HG03565 (cell line): Measurements from ENCODE around the gene CKS2.
A peak's percentile ranks its signal among the peaks of the same experiment; 100 is the strongest.
"Not testable (repeated sequence)": the region's sequence is repeated elsewhere in the genome, so short reads cannot be mapped to it uniquely, and the experiment has no call there.

Experiments
- ATAC-seq: cut with Tn5 transposase; IDR thresholded peaks from one replicate; pipeline ENCODE4 v1.9.1; 2021; ENCODE audit warnings: mild to moderate bottlenecking, moderate library complexity; ENCODE audit not compliant: unreplicated experiment

Gene CKS2

DNA sequence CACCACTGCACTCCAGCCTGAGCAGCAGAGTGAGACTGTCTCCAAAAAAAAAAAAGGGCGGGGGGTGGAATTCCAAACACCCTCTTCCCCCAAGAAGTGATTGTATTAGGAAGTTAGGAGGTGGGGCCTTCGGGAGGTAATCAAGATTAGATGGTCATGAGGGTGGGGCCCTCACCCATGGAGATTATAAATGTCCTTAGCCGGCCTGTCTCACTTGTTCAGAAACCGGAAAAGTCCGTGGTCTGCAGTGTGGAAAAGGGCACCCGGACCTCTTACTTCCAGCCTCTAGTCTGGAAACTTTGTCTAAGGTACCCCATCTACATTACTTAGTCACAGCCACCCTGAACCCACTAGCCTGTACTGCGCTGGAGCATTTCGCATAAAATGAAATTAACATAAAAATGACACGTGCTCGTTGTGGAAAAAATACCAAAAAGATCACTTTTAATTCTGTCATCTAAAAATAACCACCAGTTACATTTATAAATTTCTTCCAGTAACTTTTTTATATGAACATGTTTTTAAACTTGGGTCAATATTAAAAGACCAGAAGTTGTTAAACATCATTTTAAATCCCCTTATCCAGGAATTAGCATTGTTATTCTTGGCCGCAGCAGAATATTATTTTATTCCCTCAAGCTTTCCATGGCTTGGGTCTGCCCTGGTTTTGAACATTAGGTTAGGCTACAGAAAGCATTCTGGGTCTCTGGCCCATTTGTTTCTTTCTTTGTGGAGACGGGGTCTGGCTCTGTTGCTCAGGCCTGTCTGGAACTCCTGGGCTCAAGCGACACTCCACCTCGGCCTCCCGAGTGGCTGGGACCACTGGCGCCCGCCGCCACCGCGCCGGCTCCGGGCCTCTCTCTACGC lies 1.2 kb upstream of the CKS2 start:
- ATAC-seq = no peak

DNA sequence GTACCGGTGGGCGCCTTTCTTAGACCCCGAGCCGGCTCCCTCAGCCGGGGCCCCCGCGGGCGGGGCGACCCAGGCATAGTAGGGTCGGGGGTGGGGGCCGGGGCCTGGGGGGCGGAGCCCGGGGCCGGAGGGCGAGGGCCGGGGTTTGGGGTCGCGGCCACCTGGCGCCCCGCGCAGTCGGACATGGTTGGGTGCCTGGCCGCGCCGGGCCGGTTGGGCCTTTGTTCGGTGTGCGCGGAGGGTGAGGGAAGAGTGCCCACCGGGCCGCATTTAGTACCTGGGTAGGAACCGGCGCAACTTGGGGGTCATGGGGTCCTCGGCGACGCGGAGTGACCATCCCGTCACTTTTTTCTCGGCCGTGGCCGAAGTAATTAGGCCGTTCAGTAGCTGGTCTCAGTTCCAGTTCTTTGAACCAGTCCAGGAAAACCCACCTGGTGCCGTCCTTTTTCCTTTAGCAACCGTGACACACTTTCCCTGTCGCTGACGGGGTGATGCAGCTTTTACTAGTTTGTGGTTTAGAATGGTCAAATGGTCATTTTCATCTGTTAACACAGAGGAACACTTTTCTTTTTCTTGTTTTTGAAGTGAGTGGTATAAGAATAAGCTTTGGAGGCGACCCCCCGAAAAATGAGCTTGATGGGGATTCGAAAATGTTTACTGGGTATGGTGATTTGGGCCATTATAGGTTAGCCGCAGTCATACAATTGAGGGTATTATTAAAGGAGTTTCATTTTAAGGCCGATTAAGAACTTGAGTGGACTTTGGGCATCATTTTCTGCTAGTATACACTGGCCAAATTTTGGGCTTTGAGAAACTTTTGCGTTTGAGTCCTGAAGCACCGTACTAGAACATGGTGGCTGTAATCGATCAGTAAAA lies 589 bp downstream of the CKS2 start:
- ATAC-seq = no peak

DNA sequence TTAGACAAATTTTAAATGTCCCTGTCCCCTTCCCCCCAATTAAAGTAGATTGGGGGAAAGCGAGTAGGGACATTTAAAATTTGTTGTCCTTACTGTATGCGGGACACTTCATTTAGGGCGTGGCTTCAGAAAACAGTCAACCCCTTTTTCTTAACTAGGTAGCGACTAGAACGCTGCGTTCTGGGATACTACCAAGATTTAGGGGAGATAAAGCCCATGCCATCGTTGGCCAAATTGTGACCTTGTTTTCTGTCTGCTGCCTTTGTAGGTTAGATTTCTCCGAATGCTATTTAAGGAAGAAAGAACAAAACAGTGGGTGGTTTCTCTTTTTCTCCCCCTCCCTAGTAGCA lies 1.2 kb downstream of the CKS2 start:
- no peak for ATAC-seq

GRCh38 chr9:89313842-89314241 lies 2.8 kb downstream of the CKS2 start:
- ATAC-seq = no peak

GRCh38 chr9:89314955-89315354 lies 4.0 kb downstream of the CKS2 start:
- no peak for ATAC-seq

- no peak for ATAC-seq
Measured at GRCh38 chr9:89315482-89315881, 4.5 kb downstream of the CKS2 start.

DNA sequence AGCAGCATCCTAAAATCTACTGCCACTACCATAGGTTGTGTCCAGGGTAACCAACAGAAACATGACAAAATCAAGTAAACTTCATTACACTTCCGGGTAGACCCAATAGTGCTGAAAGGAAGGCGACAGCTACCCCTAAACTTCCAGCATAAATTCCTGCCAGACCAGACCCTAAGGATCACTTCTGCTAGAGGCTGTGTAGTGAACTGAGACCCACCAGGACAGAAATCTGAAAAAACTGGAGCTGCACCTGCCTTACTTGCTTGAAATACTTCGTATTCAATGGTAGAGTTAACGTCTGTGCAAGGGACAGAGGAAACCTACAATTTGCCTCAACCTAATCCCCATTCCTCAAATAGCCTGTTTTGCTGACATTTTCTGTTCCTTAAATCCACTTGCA lies 6.3 kb downstream of the CKS2 start:
- ATAC-seq = no peak

- ATAC-seq = peak; percentile 74
Measured at GRCh38 chr9:89318123-89319014, 7.4 kb downstream of the CKS2 start, which contains the start of gene SECISBP2. Gene SECISBP2 (plus strand): TSS chr9:89318500. CDS start chr9:89318577, 77 bp downstream.

GRCh38 chr9:89319015-89319905 lies 8.3 kb downstream of the CKS2 start:
- ATAC-seq = no peak

DNA sequence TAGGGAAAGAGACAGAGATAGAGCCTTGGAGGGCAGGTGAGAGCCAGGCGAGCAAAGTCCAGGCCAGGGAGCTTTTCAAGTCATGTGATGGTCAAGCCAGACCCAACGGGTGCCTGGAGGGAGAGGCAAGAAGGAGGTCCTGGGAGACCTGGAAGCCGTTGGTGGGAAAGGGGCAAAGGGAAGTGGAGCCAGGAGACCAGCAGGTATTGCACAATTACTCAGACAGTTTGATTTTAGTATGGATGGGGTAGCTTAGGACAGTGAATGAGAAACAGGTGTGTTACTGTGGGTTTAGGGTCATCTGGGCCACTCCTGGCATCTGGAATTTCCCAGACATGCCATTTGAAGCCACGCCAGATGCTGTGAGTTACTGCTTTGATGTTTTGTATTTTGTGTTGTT lies 12.4 kb downstream of the CKS2 start:
- no peak for ATAC-seq

DNA sequence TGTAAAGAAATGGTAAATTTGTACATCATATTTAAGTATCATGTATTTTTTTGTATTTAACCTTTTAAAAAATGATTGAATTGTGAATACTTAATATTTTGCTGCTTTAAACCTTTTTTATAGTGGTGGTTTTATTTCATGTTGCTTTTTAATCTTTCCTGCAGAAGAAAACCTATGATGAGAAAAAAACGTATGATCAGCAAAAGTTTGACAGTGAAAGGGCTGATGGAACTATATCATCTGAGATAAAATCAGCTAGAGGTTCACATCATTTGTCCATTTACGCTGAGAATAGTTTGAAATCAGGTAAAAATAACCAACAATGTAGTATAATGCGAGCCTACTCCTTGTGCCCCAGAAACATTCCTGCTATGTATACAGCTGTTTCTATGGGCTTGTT lies 14.7 kb downstream of the CKS2 start:
- no peak for ATAC-seq

- no peak for ATAC-seq
Measured at GRCh38 chr9:89328064-89328463, 17.1 kb downstream of the CKS2 start.

DNA sequence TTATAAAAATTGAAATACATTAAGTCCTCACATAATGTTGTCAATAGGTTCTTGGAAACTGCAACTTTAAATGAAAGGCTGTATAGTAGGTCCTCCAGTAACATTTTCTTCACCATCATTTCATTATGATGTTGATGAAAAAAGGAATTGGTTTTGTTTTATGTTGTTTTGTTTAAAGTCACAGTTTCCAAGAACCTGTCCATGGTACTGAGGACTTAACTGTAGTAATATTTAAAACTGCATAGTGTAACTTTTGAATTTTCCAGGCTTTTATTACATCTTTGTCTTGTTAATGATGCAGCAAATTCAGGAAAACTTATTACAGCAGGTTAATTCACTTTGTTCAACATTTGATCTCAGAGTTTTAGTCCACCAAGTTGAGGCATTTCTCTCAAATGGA lies 18.9 kb downstream of the CKS2 start:
- no peak for ATAC-seq

- no peak for ATAC-seq
Measured at GRCh38 chr9:89330513-89330912, 19.5 kb downstream of the CKS2 start.

DNA sequence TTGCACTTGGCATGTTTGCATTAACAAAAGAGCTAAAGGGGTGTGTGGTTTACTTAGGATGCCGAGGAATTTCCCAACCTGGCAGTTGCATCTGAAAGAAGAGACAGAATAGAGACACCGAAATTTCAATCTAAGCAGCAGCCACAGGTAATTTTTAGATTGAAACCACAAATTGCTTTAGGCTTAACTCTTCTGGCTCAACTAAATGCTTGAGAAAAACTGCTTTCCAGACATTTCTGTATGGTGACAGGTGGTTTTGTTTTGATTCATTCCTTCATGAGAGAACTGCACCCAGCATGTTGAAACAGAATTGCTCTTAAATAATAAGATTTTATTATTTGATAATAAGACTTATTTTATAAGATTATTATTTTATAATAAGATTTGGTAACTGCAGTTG lies 28.8 kb downstream of the CKS2 start:
- peak; percentile 28 for ATAC-seq

GRCh38 chr9:89340332-89340731 lies 29.3 kb downstream of the CKS2 start:
- ATAC-seq = peak; percentile 63

- ATAC-seq = no peak
Measured at GRCh38 chr9:89342213-89342612, 31.2 kb downstream of the CKS2 start.

DNA sequence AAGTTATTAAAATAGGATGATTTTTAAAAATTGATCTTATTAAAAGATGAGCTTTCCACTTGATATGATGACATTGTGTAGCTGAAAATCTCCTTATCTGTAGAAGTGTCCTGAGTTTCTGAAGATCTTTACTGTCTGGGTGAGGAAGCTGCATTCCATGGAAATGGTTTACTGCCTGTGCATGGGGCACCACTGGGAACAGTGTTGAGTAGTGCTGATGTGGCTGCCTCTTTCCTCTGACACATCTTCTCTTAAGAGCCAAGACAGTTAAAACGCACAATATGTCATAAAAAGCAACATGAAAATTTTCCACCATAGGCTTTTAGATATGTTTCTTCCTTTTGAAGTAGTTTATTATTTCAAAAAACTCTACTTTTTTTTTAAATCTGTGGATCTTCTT lies 32.0 kb downstream of the CKS2 start:
- no peak for ATAC-seq

DNA sequence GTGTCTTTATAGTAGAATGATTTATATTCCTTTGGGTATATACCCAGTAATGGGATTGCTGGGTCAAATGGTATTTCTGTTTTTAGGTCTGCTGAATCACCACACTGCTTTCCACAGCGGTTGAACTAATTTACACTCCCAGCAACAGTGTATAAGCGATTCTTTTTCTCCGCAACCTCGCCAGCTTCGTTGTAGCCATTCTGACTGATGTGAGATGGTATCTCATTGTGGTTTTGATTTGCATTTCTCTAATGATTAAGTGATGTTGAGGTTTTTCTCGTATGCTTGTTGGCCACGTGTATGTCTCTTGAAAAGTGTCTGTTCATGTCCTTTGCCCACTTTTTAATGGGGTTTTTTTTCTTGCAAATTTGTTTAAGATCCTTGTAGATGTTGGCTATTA lies 32.8 kb downstream of the CKS2 start:
- ATAC-seq = not testable (repeated sequence)

DNA sequence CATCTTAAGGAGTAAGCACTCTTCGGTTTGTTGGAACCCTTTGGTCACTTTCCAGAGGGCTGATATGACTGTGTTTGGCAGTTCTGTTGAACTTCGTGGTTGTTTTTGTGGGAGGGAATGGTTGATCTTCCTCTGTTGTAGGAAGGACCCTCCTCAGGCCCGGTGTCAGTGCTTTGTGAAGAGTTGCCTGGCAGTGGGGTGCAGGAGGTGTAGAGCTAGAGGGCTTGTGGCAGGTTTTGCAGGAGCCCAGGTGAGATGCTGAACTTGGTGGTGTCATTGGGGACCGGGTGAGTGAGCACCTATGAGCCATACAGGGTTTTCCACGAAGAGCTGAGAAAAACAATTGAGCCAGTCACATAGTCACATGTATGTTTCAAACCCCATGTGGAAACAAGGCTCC lies 34.5 kb downstream of the CKS2 start:
- ATAC-seq = no peak
